Measurements from ENCODE around the gene NUP98. TPM values are rescaled to one million over a fixed set of nuclear protein-coding genes. Genes with fewer than 3 reads are reported as not detected.
A peak's percentile ranks its signal among the peaks of the same experiment; 100 is the strongest.

Gene NUP98
- total and polyA plus RNA-seq, 10 of the 15 experiments (the other 5 are each of a cell fraction or from before 2014, with no cell fraction given), result 21.7 to 108 (median 78.9) TPM

DNA sequence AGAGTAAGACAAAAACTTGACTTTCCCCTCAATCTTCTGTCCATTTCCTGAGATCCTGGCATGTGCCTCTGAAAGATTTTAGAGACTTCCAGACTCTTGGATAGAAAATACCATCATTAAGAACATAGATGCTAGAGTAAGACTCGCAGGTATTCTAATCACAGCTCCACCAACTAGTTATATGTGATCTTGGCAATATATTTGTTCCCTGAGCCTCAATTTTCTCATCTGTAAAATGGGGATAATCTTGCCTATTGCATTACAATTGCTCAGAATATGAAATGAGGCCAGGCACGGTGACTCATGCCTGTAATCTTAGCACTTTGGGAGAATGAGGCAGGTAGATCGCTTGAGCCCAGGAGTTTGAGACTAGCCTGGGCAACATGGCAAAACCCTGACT is 32.7 kb upstream of the NUP98 start (continued):
- TF ChIP-seq, protein P1, sequence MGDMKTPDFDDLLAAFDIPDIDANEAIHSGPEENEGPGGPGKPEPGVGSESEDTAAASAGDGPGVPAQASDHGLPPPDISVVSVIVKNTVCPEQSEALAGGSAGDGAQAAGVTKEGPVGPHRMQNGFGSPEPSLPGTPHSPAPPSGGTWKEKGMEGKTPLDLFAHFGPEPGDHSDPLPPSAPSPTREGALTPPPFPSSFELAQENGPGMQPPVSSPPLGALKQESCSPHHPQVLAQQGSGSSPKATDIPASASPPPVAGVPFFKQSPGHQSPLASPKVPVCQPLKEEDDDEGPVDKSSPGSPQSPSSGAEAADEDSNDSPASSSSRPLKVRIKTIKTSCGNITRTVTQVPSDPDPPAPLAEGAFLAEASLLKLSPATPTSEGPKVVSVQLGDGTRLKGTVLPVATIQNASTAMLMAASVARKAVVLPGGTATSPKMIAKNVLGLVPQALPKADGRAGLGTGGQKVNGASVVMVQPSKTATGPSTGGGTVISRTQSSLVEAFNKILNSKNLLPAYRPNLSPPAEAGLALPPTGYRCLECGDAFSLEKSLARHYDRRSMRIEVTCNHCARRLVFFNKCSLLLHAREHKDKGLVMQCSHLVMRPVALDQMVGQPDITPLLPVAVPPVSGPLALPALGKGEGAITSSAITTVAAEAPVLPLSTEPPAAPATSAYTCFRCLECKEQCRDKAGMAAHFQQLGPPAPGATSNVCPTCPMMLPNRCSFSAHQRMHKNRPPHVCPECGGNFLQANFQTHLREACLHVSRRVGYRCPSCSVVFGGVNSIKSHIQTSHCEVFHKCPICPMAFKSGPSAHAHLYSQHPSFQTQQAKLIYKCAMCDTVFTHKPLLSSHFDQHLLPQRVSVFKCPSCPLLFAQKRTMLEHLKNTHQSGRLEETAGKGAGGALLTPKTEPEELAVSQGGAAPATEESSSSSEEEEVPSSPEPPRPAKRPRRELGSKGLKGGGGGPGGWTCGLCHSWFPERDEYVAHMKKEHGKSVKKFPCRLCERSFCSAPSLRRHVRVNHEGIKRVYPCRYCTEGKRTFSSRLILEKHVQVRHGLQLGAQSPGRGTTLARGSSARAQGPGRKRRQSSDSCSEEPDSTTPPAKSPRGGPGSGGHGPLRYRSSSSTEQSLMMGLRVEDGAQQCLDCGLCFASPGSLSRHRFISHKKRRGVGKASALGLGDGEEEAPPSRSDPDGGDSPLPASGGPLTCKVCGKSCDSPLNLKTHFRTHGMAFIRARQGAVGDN (IDR thresholded peaks at IDR 0.05), result no peak
- TF ChIP-seq TBL1XR1 (IDR thresholded peaks at IDR 0.05; ENCODE audit: low read depth, low read length) (no peak), HDAC2 (IDR thresholded peaks at IDR 0.05) (no peak), KDM1A (IDR thresholded peaks at IDR 0.05; ENCODE audit: borderline replicate concordance) (no peak), ETV6 (conservative IDR thresholded peaks at IDR 0.05 in 1 of 2, IDR thresholded peaks at IDR 0.05 in 1 of 2; ENCODE audit: borderline replicate concordance in 1 of 2, low read depth in 1 of 2) (no peak)

DNA sequence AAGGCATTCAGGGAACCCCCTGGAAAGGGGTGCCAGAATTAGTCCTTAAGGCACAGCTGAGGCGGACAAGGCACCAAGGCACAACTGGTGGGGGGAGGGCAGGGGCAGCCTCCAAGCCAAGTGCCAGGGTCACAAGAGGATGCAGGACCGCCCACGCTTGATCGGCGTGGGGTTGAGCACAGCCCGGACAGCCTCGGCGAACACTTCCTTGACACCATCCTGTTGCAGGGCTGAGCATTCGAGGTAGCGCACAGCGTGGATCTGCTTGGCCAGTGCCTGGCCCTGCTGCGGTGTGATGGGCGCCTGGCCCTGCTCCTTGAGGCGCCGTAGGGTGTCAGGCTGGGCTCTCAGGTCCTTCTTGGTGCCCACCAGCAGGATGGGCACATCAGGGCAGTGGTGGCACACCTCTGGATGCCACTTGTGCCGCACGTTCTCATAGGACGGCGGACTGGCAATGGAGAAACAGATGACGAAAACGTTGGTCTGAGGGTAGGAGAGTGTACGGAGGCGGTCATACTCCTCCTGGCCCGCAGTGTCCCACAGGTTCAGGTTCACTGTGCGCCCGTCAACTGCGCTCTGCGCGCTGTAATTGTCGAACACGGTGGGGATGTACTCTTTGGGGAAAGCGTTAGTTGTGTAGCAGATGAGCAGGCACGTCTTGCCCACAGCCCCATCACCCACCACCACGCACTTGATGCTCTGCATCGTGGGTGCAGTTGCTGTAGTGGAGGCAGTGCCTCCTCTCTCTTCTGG is 30.3 kb upstream of the NUP98 start:
- Histone ChIP-seq H3K9me3 (replicated peaks; ENCODE audit: control insufficient read depth, insufficient read depth, low read length) (no peaks in the 10 kb centered on the region), H4K20me1 (ENCODE audit: control insufficient read depth, insufficient read depth) (no peaks in the 10 kb centered on the region; the same call in none of the 2 replicates), H3K4me2 (ENCODE audit: control insufficient read depth, insufficient read depth) (no peak overlapping the region), H2AFZ (ENCODE audit: control insufficient read depth, low read depth, low read length) (no peak overlapping the region), H3K4me1 (ENCODE audit: control insufficient read depth, insufficient read depth, low read length) (peaks cover 10% of the 10 kb centered on the region), H3K27ac (ENCODE audit: control insufficient read depth, insufficient read depth) (no peak overlapping the region), H3K36me3 (ENCODE audit: control insufficient read depth in 2 of 2, insufficient read depth in 2 of 2, low read length in 1 of 2) (peaks cover 24 to 38% of the 10 kb centered on the region in 2 experiments), H3K9ac (ENCODE audit: control insufficient read depth, insufficient read depth, low read length) (no peak overlapping the region), H3K4me3 (no peak overlapping the region), H3K79me2 (ENCODE audit: control insufficient read depth, insufficient read depth, low read length) (peaks cover 28% of the 10 kb centered on the region), H3K27me3 (replicated peaks in 1 of 2; ENCODE audit: control insufficient read depth in 2 of 2, insufficient read depth in 2 of 2, low read length in 1 of 2) (no peaks in the 10 kb centered on the region)
- no peak for FAIRE-seq
- 95% methylated on average over 35 of the region's 35 CpGs for WGBS (ENCODE audit: insufficient coverage, insufficient replicate concordance, low lambda C conversion rate, missing lambda C conversion rate)
- no peak for DNase-seq (ENCODE audit: low read depth, low spot score)
- TSS peak; percentile 54 for BruUV-seq (replicated peaks)
- ChIA-PET SMC1A (ENCODE audit: uncharacterized antibody, unreplicated experiment) (no interaction called here), RAD21 (ENCODE audit: unreplicated experiment) (interaction anchor here (3.0 kb wide), 1 partner anchor 9 kb away, joined by 21 read pairs; no protein-coding TSS in a partner anchor), POLR2A (no interaction called here), CTCF (interaction anchor here (0.6 to 3.3 kb wide), 3 partner anchors 14 to 246 kb away, joined by 3 to 35 read pairs (median 4); no protein-coding TSS in a partner anchor)
- no peak for ATAC-seq
- in situ Hi-C loops (cut with MboI), result loop anchor here (25.0 kb wide), 1 partner anchor 560 kb away; the partner anchor contains the start of gene TRIM21
- intact Hi-C loops (cut with micrococcal nuclease; ENCODE audit: unreplicated experiment), result no loop called here
- peak; percentile 52 for TF ChIP-seq POLR2A (IDR thresholded peaks at IDR 0.05; ENCODE audit: low read depth, low read length)
- TF ChIP-seq BHLHE40 (IDR thresholded peaks at IDR 0.05; ENCODE audit: borderline replicate concordance in 1 of 2, low read depth in 2 of 2, low read length in 1 of 2), result no peak

Data from GM12878 (cell line).